DMS153 treated with DMSO at 0.1 percent for 48 hours (cell line): ENCODE measurements around the gene XRRA1.
A peak's percentile ranks its signal among the peaks of the same experiment; 100 is the strongest.

Source experiments
- DNase-seq: peaks from one replicate; lab custom pipeline; 2025; ENCODE audit not compliant: unreplicated experiment; lab: John Stamatoyannopoulos, UW

XRRA1 gene

GRCh38 chr11:74952752-74953151 lies 3.9 kb upstream of the XRRA1 start:
- no peak for DNase-seq

- DNase-seq, result no peak
These were observed 2.3 kb upstream of the XRRA1 start for GRCh38 chr11:74951226-74951625.

- DNase-seq, result no peak
These were observed 1.6 kb upstream of the XRRA1 start for GRCh38 chr11:74950374-74950969.

- no peak for DNase-seq
These were observed 854 bp upstream of the XRRA1 start for GRCh38 chr11:74949753-74950137.

- no peak for DNase-seq
These were observed 369 bp downstream of the XRRA1 start for GRCh38 chr11:74948546-74948897.

GRCh38 chr11:74942073-74942759 lies 6.7 kb downstream of the XRRA1 start:
- DNase-seq, result no peak

GRCh38 chr11:74941492-74941891 lies 7.4 kb downstream of the XRRA1 start:
- DNase-seq, result no peak

GRCh38 chr11:74937696-74938475 lies 11.0 kb downstream of the XRRA1 start:
- DNase-seq, result no peak

GRCh38 chr11:74936976-74937375 lies 11.9 kb downstream of the XRRA1 start:
- DNase-seq, result no peak

- DNase-seq, result no peak
These were observed 12.8 kb downstream of the XRRA1 start for GRCh38 chr11:74936087-74936486.

GRCh38 chr11:74935285-74935684 lies 13.6 kb downstream of the XRRA1 start:
- no peak for DNase-seq

GRCh38 chr11:74933765-74934164 lies 15.1 kb downstream of the XRRA1 start:
- DNase-seq, result no peak

GRCh38 chr11:74932797-74933196 lies 16.1 kb downstream of the XRRA1 start:
- DNase-seq, result no peak

GRCh38 chr11:74932169-74932568 lies 16.7 kb downstream of the XRRA1 start:
- no peak for DNase-seq

GRCh38 chr11:74929431-74930363 lies 19.2 kb downstream of the XRRA1 start:
- peak; percentile 72 for DNase-seq

GRCh38 chr11:74927496-74927895 lies 21.4 kb downstream of the XRRA1 start:
- no peak for DNase-seq

- DNase-seq, result no peak
These were observed 22.4 kb downstream of the XRRA1 start for GRCh38 chr11:74926304-74927030.

- DNase-seq, result no peak
These were observed 23.6 kb downstream of the XRRA1 start for GRCh38 chr11:74925281-74925680.

- no peak for DNase-seq
These were observed 25.8 kb downstream of the XRRA1 start for GRCh38 chr11:74923125-74923524.

GRCh38 chr11:74909812-74910211 lies 39.1 kb downstream of the XRRA1 start:
- DNase-seq, result no peak

- DNase-seq, result no peak
These were observed 39.5 kb downstream of the XRRA1 start for GRCh38 chr11:74909385-74909784.
